ENCODE results near the gene APLP2. TPM values are rescaled to one million over a fixed set of nuclear protein-coding genes. Genes with fewer than 3 reads are reported as not detected.

Gene APLP2
- total and polyA plus RNA-seq, 9 of the 15 experiments (the other 6 are each of a cell fraction or from before 2014, with no cell fraction given), result 17.4 to 164 (median 118) TPM

DNA sequence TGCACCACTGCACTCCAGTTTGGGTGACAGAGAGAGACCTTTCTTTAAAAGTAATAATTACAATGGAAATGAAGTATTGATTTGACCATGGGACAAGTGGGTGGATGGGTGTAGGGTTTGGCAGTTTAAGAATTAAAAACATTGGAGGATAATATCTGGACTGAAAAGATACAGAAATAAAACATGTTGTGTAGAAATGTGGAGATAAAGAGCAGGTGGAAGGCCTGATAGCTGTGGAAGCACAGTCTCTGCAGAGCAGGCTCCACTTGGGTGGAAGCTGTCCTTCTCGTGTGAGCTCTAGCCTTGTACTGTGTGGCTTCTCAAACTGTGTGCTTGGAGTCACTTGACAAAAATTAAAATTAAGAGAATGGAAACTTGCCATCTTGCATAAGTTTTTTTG is 25.6 kb downstream of the APLP2 start (continued):
- TF ChIP-seq, protein P1, sequence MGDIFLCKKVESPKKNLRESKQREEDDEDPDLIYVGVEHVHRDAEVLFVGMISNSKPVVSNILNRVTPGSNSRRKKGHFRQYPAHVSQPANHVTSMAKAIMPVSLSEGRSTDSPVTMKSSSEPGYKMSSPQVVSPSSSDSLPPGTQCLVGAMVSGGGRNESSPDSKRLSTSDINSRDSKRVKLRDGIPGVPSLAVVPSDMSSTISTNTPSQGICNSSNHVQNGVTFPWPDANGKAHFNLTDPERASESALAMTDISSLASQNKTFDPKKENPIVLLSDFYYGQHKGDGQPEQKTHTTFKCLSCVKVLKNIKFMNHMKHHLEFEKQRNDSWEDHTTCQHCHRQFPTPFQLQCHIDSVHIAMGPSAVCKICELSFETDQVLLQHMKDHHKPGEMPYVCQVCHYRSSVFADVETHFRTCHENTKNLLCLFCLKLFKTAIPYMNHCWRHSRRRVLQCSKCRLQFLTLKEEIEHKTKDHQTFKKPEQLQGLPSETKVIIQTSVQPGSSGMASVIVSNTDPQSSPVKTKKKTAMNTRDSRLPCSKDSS (IDR thresholded peaks at IDR 0.05; ENCODE audit: low read depth, partially characterized antibody), result no peak
- TF ChIP-seq MTA2 (IDR thresholded peaks at IDR 0.05; ENCODE audit: low read depth), result peak; percentile 78
- 0 out of 2 replicates have a peak, but pooled peaks have one; percentile 30 for TF ChIP-seq GATA2 (CRISPR knock-in tag; IDR thresholded peaks at IDR 0.05)
- TF ChIP-seq DIDO1 (tag; IDR thresholded peaks at IDR 0.05; ENCODE audit: low read depth), result no peak
- TF ChIP-seq, protein P2, sequence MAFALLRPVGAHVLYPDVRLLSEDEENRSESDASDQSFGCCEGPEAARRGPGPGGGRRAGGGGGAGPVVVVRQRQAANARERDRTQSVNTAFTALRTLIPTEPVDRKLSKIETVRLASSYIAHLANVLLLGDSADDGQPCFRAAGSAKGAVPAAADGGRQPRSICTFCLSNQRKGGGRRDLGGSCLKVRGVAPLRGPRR (CRISPR knock-in tag; IDR thresholded peaks at IDR 0.05), result no peak
- no peak for TF ChIP-seq ZNF75A (CRISPR knock-in tag; IDR thresholded peaks at IDR 0.05)
- peak; percentile 20; the same call in 1 of the 2 replicates for TF ChIP-seq STAT5A (IDR thresholded peaks at IDR 0.05; ENCODE audit: borderline replicate concordance, low read length)
- peak; percentile 84 for TF ChIP-seq ARID1B (IDR thresholded peaks at IDR 0.05)
- TF ChIP-seq DMBX1 (CRISPR knock-in tag; IDR thresholded peaks at IDR 0.05; ENCODE audit: borderline replicate concordance), result no peak
- TF ChIP-seq MAX (CRISPR knock-in tag; IDR thresholded peaks at IDR 0.05), result no peak
- TF ChIP-seq HEY1 (CRISPR knock-in tag; IDR thresholded peaks at IDR 0.05; ENCODE audit: borderline replicate concordance), result no peak
- TF ChIP-seq, protein P3, sequence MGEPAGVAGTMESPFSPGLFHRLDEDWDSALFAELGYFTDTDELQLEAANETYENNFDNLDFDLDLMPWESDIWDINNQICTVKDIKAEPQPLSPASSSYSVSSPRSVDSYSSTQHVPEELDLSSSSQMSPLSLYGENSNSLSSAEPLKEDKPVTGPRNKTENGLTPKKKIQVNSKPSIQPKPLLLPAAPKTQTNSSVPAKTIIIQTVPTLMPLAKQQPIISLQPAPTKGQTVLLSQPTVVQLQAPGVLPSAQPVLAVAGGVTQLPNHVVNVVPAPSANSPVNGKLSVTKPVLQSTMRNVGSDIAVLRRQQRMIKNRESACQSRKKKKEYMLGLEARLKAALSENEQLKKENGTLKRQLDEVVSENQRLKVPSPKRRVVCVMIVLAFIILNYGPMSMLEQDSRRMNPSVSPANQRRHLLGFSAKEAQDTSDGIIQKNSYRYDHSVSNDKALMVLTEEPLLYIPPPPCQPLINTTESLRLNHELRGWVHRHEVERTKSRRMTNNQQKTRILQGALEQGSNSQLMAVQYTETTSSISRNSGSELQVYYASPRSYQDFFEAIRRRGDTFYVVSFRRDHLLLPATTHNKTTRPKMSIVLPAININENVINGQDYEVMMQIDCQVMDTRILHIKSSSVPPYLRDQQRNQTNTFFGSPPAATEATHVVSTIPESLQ (CRISPR knock-in tag; IDR thresholded peaks at IDR 0.05), result no peak
- TF ChIP-seq MIER1 (IDR thresholded peaks at IDR 0.05; ENCODE audit: low read depth), result no peak
- TF ChIP-seq ZBTB11 (CRISPR knock-in tag; IDR thresholded peaks at IDR 0.05), result 0 out of 6 replicates have a peak, but pooled peaks of 1 of the 3 experiments have one; percentile 8
- TF ChIP-seq PHB (CRISPR knock-in tag; IDR thresholded peaks at IDR 0.05), result no peak
- no peak for TF ChIP-seq CXXC5 (CRISPR knock-in tag; IDR thresholded peaks at IDR 0.05)
- TF ChIP-seq CTBP1 (IDR thresholded peaks at IDR 0.05; ENCODE audit: borderline replicate concordance), result no peak
- TF ChIP-seq ZNF395 (CRISPR knock-in tag; IDR thresholded peaks at IDR 0.05), result no peak
- TF ChIP-seq DDX20 (tag; IDR thresholded peaks at IDR 0.05; ENCODE audit: low read depth), result no peak
- no peak for TF ChIP-seq SMAD1 (IDR thresholded peaks at IDR 0.05; ENCODE audit: low read depth, low read length, partially characterized antibody)
